GM21360 (cell line): ENCODE results near the gene IKZF3.
"Not testable (repeated sequence)": the region's sequence is repeated elsewhere in the genome, so short reads cannot be mapped to it uniquely, and the experiment has no call there.

ENCODE experiments used
- ATAC-seq: cut with Tn5 transposase; IDR thresholded peaks from one replicate; pipeline ENCODE4 v1.9.1; 2021; ENCODE audit warnings: mild to moderate bottlenecking, moderate library complexity; ENCODE audit not compliant: unreplicated experiment

IKZF3 gene

DNA sequence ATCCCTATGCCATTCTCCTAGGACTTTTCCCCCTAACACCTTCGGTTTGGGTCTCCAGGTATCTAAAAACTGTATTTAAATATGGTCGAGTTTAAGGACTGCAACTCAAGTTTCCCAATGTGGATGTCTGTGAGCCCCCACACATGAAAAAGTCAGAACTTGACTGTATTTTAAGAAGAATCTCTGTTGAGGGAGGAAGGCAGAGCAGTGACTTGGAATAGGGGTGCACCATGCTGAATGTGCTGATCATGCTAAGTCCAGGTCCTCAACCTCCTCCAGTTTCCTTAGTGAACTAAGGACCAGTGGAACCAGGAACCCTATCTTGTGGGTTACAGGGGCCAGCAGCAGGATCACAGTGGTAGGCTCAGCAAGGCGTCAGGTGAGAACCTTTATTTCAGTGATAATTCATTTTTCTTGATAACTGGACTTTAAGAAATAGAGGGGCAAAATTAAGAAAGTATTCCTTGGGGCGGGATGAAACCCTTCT is 106.9 kb downstream of the IKZF3 start:
- no peak for ATAC-seq

DNA sequence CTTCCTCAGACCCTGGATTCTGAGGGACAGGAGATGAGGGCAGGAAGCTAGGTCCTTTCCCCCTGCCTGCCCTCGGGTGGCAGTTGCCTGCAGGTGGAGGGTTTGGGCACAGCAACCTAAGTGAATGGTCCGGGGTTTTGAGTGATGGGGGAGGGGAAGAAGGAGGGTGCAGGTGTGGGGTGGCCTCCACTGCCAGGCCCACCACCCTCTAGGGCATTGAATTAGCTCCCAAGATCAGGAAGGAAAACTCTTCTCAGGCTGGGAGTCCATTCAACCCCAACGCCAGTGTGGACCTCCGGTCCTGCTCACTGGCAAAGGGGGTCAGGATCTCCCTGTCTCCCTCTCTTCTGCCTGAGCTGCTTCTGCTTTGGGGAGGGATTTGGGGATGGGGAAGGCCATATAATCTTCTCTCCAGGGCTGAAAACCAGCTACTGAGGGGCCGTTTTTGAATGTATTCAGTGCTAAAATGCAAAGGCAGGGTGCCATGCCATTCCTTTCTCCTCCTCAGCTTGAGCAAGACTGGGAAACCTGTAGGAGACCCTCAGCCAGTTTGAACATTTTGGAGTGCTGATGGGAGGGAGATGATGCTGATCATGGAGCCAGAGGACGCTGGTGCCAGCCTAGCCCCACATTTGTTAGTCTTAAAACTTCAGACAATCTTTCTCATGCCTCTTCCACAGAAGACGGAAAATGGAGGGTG is 107.6 kb downstream of the IKZF3 start:
- ATAC-seq: no peak

DNA sequence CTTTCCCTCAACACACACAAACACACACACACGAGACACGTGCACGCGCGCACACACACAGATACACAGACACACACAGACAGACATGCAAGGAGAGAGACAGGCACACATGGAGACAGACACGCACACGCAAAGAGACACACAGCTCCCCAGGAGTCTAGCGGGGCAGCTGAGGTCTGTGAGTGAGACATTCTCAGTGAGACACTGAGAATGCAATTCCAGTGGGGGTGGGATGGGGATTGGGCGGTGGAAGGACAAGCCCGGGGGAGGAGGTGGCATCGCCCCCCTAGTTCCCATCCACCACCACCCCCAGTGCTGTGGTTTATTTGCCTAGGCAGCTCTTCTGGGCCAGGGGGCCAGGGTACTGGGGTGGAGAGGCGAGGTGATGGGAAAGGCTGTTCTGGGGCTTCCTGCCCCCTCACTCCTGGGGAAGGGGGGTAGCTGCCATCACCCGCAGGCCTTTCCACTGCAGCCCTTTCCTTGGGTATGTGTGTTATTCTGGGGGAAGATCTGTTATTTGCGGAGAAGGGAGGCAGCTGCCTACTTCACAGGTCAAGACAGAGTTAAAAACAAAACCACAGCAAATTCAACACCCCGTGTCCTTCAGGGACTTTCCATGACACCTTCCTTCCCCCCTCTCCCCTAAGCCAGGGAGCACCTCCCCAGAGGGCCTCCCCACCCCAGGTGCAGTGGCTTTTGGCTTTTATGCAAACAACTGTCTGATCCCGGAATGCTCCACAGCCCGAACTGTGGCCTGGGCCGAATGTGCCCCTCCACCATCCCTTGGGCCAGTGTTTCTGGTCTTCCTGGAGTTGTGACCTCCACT is 108.3 kb downstream of the IKZF3 start:
- no peak for ATAC-seq

DNA sequence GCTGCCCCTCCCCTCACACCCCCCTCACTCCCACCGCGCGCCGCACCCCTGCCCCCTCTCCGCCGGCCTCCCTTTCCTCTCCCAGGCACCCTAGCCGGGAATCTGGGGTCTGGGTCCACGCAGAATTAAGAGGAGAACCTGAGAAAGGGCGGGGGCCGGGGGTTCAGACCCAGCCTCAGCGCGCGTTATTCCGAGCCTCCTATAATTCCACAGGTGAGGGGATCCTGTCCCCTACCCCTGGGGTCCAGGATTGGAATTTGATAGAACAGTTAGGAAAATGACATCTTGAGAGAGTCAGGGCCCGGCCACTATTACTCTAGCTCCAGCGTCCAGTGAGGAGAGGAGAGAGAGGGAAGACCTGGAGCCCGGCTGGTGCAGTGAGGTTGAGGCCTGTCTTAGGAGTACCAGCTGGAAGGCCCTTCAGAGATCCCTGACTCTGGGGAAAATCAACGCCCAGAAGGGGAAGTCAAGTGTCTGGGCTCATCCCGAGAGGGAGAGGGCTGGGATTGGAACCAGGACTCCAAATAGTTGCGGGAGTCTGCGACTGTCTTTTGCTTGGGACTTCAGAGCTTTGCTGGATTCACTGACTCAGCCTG is 109.1 kb downstream of the IKZF3 start:
- no peak for ATAC-seq

DNA sequence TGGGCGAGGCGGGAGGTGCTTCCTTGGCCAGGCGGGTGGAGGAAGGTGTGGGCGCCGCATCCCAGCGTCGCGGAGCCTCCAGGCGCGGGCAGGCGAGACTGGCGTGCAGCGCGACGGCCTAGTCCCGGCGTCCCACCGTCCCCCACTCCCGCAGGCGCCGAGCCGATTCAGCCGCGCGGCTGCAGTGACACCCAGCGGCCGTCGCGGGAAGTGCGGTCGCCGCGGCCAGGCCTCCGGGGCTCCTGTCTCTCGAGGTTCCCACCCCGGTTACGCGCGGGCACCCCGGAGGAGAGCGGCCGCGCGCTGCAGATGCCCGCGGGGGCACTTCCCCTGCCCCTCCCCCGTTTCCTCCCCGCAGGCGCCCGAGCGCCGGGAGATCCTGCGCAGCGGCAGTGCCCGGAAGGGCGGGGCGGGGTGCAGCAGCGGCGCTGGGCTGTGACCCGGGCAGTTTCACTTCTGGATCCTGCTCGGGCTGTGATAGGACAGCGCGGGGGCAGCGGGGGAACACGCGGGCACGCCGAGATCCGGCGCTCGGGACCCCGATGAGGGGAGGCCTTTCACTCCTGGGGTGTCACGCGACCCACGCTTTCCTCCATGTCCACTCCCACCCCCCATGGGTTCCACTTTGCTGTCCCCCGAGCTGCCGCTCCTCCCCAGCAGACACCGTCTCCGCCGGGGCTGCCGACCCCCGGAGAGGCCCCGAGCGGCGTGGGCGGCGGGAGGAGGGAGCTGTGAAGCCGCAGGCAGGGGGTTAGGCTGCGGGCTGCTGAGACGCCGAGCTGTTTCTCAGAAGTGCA is 109.8 kb downstream of the IKZF3 start:
- ATAC-seq: peak; percentile 56

DNA sequence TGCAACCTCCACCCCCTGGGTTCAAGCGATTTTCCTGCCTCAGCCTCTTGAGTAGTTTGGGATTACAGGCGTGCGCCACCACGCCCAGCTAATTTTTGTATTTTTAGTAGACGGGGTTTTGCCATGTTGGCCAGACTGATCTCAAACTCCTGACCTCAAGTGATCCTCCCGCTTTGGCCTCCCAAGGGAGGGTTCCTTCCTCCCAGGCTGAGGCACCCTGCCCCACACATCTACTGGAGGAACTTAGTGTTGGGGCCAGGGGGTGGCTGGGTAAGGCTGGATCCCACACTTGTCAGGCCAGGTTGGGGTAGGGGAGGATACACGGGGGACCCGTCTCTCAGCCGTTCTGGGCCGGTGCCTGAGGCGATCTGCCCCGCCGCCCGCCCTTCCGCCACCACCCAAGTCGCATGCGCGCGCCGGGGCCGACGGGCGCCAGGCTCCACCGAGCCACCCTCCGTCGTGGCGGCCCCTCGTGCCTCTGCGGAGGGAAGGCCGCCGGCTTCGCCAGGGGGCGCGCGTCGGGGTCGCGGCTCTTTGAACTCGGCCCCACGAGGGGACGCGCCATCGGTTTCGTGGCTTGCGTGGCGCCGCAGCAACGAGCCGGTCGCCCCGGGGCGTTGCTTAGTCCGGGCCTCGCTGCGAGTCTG is 110.5 kb downstream of the IKZF3 start:
- peak; percentile 23 for ATAC-seq

DNA sequence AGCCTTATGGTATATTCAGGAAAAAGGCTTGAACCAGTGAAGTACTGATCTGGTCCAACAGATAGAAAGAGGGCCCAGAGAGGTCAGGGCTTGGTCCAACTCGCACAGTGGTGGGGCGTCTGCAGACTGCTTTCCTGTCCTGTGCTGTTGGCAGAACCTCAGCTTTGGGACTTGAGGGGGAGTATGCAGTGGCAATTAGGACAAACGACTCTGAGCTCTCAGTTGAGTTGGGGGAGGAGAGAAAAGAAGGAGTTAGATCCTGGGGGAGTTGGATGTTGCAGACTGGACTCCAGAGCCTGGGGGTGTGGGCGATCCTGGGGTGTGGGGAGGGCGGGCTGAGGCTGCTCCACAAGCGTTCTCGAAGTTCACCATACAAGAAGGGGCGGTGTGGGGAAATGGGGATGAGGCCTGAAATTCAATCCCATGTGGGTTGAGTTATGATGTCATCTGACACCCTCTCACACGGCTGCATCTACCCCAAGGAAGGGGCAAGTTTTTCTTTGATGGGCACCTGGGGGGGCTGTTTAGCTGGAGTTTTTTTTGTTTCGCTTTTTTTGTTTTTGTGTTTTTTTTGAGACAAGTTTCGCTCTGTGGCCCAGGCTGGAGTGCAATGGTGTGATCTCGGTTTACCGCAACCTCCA is 111.8 kb downstream of the IKZF3 start:
- ATAC-seq: no peak

DNA sequence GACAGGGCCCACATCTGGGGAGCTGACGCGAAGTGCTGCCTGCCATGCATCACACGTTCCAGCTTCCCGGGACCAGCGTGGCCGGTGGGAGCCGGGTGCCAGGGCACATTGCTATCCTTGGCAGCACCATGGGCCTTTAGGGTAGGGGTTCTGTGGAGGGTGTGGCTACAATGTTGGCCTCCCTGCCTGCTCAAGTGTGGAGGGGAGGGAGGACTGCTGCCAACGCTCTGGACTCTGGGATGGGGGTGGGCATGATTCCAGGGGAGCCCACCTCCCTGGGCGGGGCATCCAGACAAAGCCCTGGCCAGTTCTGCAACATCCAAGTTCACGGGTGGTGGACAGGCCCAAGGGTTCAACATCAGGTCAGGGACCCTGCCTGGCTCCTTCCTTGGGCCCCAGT is 112.5 kb downstream of the IKZF3 start:
- no peak for ATAC-seq

DNA sequence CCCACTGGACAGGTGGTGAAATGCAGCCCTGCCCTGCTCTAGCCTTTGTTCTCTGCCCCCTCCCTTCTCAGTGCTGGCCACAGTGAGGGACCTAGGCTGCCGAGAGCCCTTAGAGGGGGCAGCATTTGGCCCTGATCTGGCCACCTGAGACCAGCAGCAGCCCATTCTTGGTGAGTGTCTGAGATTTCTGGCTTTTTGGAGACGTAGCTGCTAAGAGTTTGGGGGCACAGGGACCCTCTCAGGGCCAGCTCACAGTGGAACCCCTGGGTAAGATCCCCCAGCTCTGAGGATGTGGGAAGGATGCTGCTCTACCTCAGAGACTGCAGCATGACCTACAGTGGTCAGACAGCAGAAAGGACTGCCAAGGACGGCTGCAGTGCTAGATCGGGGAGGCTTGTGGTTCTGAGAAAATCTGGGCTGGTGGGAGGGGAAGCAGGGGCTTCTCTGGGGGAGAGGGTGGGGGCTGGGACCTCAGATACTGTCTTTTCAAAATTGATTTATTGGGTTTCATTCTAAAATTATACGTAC is 113.0 kb downstream of the IKZF3 start:
- no peak for ATAC-seq

DNA sequence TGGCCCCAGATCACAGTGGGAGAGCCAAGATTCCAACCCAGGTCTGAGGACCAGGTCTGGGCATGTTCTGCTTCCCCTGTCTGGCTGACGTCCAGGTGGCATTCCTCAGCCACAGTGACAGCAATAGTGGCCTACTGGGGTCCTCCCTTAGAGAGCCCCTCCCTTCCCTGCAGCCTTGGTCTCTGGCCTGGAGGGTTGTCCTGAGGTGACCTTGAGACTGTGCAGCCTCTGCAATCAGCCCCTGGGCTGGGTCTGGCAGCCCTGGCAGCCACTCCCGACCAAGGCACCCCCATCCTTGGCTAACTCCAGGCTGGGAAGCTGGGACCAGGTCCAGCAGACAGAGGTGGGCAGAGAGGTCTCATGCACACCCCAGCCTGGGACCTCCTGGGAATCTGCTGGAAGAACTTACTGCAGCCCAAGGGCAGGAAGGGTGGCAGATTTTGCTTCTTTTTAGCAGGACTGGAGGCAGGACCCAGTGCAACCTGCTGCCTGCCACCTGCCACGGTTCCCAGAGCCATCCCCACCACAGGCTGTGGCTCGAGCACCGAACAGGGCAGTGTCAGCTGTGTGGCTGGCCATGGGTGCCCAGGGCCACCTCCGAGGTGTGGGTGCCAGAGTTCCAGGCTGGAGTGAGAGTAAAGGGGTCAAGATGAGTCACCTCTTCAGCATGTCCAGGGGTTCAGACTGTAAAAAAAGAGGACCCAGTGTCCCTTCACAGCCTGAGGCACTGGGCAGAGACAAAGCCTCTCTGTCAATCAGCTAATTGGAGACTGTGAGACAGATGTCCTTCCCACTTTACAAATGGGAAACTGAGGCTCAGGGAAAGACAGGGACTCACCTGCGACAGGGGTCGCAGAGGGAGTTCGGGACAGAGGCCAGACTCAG is 113.7 kb downstream of the IKZF3 start:
- ATAC-seq: no peak

DNA sequence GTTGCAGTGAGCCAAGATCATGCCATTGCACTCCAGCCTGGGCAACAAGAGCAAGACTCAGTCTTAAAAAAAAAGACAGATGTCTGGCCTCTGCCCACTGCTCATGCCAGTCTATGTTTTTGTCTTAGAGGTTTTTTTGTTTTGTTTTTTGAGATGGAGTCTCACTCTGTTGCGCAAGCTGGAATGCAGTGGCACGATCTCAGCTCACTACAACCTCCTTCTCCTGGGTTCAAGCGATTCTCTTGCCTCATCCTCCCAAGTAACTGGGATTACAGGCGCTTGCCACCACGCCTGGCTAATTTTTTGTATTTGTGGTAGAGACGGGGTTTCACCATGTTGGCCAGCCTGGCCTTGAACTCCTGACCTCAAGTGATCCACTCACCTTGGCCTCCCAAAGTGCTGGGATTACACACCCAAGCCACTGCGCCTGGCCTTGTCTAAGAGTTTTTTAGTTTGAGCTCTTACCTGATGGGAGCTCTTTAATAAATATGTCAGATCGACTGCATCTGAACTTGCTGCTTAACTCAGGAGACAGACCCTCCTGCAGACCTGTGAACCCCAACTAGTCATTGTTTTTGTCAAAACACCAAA is 115.6 kb downstream of the IKZF3 start:
- ATAC-seq: not testable (repeated sequence)

DNA sequence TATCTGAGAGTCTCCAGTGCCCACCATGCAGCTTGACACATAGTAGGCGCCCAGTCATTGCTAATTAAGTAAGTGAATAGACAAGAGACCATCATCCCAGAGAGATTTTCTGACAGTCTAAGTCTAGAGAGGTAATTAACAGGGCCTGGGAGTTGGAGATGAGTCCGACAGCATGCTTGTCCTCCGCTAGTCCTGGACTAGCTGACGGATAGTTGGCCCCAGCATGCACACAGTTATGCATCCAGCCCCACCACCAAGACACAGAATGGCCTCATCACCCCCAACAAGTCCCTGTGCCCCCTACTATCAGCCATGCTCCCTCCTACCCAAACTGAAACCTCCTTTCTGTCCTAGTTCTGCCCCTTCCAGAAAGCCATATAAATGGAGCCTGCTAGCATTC is 116.4 kb downstream of the IKZF3 start:
- no peak for ATAC-seq

DNA sequence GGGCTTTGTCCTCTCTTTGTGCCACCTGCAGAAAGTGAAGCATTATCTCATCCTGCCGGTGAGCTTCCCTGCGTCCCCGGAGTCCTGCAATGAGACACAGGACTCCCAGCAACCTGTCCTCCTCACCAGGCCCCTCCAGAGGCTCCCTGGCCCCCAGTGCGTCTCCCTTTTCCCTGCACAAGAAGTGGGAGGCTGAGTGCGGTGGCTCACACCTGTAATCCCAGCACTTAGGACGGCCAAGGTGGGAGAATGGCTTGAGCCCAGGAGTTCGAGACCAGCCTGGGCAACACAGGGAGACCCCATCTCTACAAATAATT is 118.0 kb downstream of the IKZF3 start:
- ATAC-seq: no peak

DNA sequence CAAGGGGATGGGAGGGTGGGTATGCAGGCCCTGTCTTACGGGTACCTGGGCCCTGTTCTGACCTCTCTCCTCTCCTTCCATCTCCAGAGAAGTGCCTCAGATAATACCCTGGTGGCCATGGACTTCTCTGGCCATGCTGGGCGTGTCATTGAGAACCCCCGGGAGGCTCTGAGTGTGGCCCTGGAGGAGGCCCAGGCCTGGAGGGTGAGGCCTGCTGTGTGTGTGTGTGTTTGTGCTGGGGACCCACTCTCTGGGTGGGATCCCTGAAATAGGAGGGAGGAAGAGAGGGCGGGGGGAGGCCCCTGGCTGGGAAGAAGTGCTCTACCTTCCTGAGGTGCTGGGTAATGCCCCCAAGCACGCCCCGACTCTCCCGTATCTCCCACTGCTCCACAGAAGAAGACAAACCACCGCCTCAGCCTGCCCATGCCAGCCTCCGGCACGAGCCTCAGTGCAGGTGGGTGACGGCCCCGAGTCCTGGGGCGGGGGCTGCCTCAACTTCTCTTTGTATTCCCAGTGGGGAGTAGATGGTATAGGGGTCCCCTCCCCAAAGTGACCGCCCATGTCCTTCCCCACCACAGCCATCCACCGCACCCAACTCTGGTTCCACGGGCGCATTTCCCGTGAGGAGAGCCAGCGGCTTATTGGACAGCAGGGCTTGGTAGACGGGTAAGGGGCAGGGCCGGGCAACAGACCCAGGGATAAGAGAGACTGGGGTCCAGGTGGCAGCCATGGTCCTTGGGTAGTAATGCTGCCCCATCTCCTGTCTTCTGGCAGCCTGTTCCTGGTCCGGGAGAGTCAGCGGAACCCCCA is 118.6 kb downstream of the IKZF3 start:
- no peak for ATAC-seq

DNA sequence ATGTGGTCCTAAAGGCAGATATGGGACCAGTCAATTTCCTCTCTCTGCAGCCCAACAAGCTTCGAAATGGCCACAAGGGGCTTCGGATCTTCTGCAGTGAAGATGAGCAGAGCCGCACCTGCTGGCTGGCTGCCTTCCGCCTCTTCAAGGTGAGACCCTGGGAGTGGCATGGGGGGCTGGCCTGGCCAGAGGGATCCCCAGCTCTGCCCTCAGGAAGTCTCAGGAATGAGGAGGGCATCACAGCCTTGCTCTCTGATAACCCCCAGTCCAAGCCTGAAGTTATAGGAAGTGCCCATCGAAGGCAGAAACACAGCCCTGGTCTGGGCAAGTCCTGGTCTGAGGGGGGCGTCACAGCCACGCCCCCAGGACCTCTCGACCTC is 119.3 kb downstream of the IKZF3 start:
- no peak for ATAC-seq

DNA sequence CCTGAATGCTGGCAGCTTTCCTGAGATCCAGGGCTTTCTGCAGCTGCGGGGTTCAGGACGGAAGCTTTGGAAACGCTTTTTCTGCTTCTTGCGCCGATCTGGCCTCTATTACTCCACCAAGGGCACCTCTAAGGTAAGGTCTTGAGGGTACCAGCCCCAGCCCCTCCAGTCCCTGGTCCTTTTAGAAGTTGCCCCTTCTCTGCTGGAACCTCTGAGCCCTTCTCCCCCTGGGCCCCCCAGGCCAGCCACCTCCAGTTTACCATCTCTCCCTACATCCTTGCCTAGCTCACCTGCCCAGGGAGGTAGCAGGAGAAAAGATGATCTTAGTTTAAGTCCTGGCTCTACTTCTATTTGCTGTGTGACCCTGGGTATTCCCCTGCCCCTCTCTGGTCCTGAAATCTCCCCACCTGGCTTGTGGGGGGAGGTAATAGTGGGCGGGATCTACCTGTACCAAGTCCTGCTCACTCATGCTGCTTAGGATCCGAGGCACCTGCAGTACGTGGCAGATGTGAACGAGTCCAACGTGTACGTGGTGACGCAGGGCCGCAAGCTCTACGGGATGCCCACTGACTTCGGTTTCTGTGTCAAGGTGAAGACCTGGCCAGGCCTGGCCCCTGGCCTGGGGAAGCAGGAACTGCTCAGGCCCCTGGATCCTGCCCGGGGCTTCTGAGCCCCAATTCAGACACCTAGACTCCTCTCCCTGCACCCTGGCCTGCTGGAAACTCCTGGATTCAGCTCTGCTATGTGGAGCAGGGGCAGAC is 119.9 kb downstream of the IKZF3 start:
- no peak for ATAC-seq

DNA sequence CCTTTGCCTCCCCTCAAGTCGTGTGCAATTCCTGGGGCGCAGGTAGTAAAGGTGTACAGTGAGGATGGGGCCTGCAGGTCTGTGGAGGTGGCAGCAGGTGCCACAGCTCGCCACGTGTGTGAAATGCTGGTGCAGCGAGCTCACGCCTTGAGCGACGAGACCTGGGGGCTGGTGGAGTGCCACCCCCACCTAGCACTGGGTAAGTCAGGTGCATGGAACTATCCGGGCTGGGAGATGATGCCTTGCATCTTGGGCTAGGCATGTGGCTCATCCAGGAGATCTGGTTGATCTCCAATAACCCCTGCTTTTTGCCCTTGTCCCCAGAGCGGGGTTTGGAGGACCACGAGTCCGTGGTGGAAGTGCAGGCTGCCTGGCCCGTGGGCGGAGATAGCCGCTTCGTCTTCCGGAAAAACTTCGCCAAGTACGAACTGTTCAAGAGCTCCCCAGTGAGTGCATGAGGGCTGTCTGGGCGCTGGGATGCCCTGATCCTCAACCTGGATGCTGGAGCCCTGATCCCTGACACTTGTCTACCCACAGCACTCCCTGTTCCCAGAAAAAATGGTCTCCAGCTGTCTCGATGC is 121.2 kb downstream of the IKZF3 start:
- no peak for ATAC-seq
